SK-N-SH treated with all-trans-retinoic acid at 6 μM for 48 hours (cell line): Measurements from ENCODE around the gene NOTUM.

Experiments
- ATAC-seq: fragments of 200-7000 bp; cut with Tn5 transposase; 3 replicates; pipeline ENCODE4 v1.9.1; 2020; ENCODE audit warnings: mild to moderate bottlenecking, moderate library complexity
- ARNTL ChIP-seq: fragments of 450-650 bp; formaldehyde crosslinking; IDR thresholded peaks from 2 replicates; pipeline ENCODE4 v1.5.0; 2020; ENCODE audit warnings: low read depth, mild to moderate bottlenecking, moderate library complexity, borderline replicate concordance
- BACH2 ChIP-seq: fragments of 250-450 bp; sonication (Bioruptor Pico); IDR thresholded peaks from 2 replicates; pipeline ENCODE4 v1.9.0; 2021; ENCODE audit warnings: mild to moderate bottlenecking, borderline replicate concordance
- GLIS3 ChIP-seq: fragments of 250-450 bp; sonication (Bioruptor Pico); IDR thresholded peaks from 2 replicates; pipeline ENCODE4 v1.5.0; 2020; ENCODE audit warnings: mild to moderate bottlenecking, moderate library complexity
- ISL1 ChIP-seq: fragments of 250-450 bp; sonication (Bioruptor Pico); IDR thresholded peaks from 2 replicates; pipeline ENCODE4 v2.1.2; 2022; ENCODE audit warnings: mild to moderate bottlenecking, moderate library complexity
- OSR1 ChIP-seq: fragments of 250-450 bp; sonication (Bioruptor Pico); IDR thresholded peaks from 2 replicates; pipeline ENCODE4 v1.8.0; 2022; ENCODE audit warnings: moderate library complexity, mild to moderate bottlenecking, inconsistent platforms
- PPARA ChIP-seq: fragments of 250-450 bp; sonication (Bioruptor Pico); IDR thresholded peaks from 2 replicates; pipeline ENCODE4 v1.5.0; 2020; ENCODE audit warnings: mild to moderate bottlenecking, borderline replicate concordance
- RARB ChIP-seq: fragments of 250-450 bp; sonication (Bioruptor Pico); IDR thresholded peaks from 2 replicates; pipeline ENCODE4 v1.8.0; 2021; ENCODE audit warnings: mild to moderate bottlenecking, moderate library complexity
- SNAI2 ChIP-seq: fragments of 250-450 bp; sonication (Bioruptor Pico); IDR thresholded peaks from 2 replicates; pipeline ENCODE4 v1.5.0; 2020; ENCODE audit warnings: mild to moderate bottlenecking, moderate library complexity
- TCF4 ChIP-seq: fragments of 250-450 bp; sonication (Bioruptor Pico); IDR thresholded peaks from 2 replicates; pipeline ENCODE4 v1.8.0; 2021; ENCODE audit warnings: mild to moderate bottlenecking, moderate library complexity, borderline replicate concordance
- TOX ChIP-seq: fragments of 250-450 bp; sonication (Bioruptor Pico); IDR thresholded peaks from 2 replicates; pipeline ENCODE4 v1.8.0; 2021; ENCODE audit warnings: mild to moderate bottlenecking, moderate library complexity, borderline replicate concordance
- ZC3H10 ChIP-seq: fragments of 250-450 bp; sonication (Bioruptor Pico); IDR thresholded peaks from 2 replicates; pipeline ENCODE4 v1.5.1; 2021; ENCODE audit warnings: mild to moderate bottlenecking, moderate library complexity
- ZFP3 ChIP-seq: fragments of 250-450 bp; sonication (Bioruptor Pico); IDR thresholded peaks from 2 replicates; pipeline ENCODE4 v1.5.0; 2020; ENCODE audit warnings: mild to moderate bottlenecking, moderate library complexity
- ZFP30 ChIP-seq: fragments of 450-650 bp; formaldehyde crosslinking; IDR thresholded peaks from 2 replicates; pipeline ENCODE4 v1.5.0; 2022; ENCODE audit warnings: mild to moderate bottlenecking, moderate library complexity
- ZNF565 ChIP-seq: fragments of 450-650 bp; formaldehyde crosslinking; conservative IDR thresholded peaks from 2 replicates; pipeline ENCODE4 v1.5.0; 2020; ENCODE audit warnings: low read depth, mild to moderate bottlenecking, moderate library complexity
- ZNF70 ChIP-seq: fragments of 450-650 bp; formaldehyde crosslinking; IDR thresholded peaks from 2 replicates; pipeline ENCODE4 v1.5.0; 2020; ENCODE audit warnings: mild to moderate bottlenecking, moderate library complexity
- ZNF8 ChIP-seq: fragments of 450-650 bp; formaldehyde crosslinking; IDR thresholded peaks from 2 replicates; pipeline ENCODE4 v1.5.0; 2020; ENCODE audit warnings: mild to moderate bottlenecking, moderate library complexity
- TF ChIP-seq, protein P1 (sequence below): fragments of 250-450 bp; sonication (Bioruptor Pico); IDR thresholded peaks from 2 replicates; pipeline ENCODE4 v1.5.1; 2020; ENCODE audit warnings: low read depth, mild to moderate bottlenecking, moderate library complexity
- TF ChIP-seq, protein P2 (sequence below): fragments of 250-450 bp; sonication (Bioruptor Pico); IDR thresholded peaks from 2 replicates; pipeline ENCODE4 v1.8.0; 2020; ENCODE audit warnings: mild to moderate bottlenecking, moderate library complexity, borderline replicate concordance
- TF ChIP-seq, protein P3 (sequence below): fragments of 250-450 bp; sonication (Bioruptor Pico); IDR thresholded peaks from 2 replicates; pipeline ENCODE4 v1.5.1; 2021; ENCODE audit warnings: mild to moderate bottlenecking, moderate library complexity
- TF ChIP-seq, protein P4 (sequence below): fragments of 250-450 bp; sonication (Bioruptor Pico); IDR thresholded peaks from 2 replicates; pipeline ENCODE4 v1.5.0; 2020; ENCODE audit warnings: mild to moderate bottlenecking, moderate library complexity

Gene NOTUM

DNA sequence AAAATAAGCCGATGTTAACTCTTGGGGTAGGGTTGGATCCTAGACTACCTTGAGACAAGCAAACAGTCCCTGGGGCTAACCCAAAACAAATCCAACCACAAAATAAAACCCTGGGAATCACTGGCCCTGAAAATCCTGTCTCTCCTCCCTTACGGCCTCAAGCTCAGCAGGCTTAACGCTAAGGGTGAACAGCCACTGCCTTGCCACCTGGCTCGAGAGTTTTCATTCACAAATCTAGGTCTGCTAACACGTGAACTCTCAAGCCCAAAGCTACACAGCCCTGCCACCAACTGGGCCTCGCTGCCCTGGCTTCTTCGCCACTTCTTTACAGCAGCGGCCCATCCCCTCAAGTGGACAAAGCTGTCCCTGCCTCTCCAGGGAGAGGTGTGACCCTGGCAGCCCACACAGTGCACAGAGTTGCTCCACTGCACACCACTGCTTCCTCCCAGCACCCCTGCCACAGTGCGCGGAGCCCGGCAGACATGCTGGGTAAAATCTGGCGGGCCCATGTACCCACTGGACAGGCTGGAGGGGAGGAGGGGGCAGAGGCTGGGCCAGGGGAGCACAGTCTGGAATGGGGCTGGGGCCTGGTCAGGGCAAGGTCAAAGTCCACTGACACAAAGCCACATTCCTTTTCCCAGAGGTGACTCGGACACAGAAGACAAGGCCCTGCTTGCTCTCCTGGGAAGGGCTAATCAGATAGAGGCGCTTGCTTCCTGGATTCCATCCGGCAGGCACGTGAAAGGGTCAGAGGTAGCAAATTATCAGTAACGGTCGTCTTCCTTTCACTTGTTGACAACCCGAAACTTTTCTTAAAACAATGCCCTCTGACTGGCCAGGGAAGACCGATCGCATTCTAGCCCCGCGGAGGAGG, 50.8 kb downstream of the NOTUM start (continued):
- no peak for TF ChIP-seq PPARA (CRISPR knock-in tag)
- TF ChIP-seq, protein P1, sequence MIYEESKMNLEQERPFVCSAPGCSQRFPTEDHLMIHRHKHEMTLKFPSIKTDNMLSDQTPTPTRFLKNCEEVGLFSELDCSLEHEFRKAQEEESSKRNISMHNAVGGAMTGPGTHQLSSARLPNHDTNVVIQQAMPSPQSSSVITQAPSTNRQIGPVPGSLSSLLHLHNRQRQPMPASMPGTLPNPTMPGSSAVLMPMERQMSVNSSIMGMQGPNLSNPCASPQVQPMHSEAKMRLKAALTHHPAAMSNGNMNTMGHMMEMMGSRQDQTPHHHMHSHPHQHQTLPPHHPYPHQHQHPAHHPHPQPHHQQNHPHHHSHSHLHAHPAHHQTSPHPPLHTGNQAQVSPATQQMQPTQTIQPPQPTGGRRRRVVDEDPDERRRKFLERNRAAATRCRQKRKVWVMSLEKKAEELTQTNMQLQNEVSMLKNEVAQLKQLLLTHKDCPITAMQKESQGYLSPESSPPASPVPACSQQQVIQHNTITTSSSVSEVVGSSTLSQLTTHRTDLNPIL = no peak
- TF ChIP-seq ZFP3 (CRISPR knock-in tag) = no peak

DNA sequence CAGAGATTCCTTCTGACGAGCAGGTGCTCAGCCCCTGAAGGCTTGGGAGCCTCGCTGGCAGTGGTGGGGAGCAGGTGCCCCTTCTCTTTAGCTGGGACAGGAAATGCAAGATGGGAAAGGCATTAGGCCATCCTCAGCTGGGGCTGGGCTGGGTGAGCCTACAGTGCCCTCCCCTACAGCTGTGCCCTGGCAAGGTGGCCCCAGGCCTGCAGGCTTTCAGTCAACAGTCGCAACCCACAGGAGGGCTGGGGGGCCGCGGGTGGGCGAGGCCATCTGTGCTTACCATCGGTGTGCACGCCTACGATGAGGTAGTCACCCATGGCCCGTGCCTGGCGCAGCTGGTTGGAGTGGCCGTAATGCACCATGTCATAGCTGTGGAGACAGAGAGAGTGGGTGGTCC, 51.8 kb downstream of the NOTUM start:
- TF ChIP-seq ZNF8 (CRISPR knock-in tag) (no peak), ISL1 (CRISPR knock-in tag) (no peak), BACH2 (CRISPR knock-in tag) (no peak), ZFP3 (CRISPR knock-in tag) (no peak), RARB (CRISPR knock-in tag) (no peak), PPARA (CRISPR knock-in tag) (no peak), ZC3H10 (CRISPR knock-in tag) (no peak), ZFP30 (CRISPR knock-in tag) (no peak), GLIS3 (CRISPR knock-in tag) (no peak), ZNF70 (no peak), ZNF565 (CRISPR knock-in tag) (no peak), TOX (CRISPR knock-in tag) (no peak), ARNTL (no peak), OSR1 (CRISPR knock-in tag) (no peak), TCF4 (CRISPR knock-in tag) (no peak), SNAI2 (CRISPR knock-in tag) (no peak)
- TF ChIP-seq, protein P2, sequence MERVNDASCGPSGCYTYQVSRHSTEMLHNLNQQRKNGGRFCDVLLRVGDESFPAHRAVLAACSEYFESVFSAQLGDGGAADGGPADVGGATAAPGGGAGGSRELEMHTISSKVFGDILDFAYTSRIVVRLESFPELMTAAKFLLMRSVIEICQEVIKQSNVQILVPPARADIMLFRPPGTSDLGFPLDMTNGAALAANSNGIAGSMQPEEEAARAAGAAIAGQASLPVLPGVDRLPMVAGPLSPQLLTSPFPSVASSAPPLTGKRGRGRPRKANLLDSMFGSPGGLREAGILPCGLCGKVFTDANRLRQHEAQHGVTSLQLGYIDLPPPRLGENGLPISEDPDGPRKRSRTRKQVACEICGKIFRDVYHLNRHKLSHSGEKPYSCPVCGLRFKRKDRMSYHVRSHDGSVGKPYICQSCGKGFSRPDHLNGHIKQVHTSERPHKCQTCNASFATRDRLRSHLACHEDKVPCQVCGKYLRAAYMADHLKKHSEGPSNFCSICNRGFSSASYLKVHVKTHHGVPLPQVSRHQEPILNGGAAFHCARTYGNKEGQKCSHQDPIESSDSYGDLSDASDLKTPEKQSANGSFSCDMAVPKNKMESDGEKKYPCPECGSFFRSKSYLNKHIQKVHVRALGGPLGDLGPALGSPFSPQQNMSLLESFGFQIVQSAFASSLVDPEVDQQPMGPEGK (CRISPR knock-in tag) = no peak
- TF ChIP-seq, protein P3, sequence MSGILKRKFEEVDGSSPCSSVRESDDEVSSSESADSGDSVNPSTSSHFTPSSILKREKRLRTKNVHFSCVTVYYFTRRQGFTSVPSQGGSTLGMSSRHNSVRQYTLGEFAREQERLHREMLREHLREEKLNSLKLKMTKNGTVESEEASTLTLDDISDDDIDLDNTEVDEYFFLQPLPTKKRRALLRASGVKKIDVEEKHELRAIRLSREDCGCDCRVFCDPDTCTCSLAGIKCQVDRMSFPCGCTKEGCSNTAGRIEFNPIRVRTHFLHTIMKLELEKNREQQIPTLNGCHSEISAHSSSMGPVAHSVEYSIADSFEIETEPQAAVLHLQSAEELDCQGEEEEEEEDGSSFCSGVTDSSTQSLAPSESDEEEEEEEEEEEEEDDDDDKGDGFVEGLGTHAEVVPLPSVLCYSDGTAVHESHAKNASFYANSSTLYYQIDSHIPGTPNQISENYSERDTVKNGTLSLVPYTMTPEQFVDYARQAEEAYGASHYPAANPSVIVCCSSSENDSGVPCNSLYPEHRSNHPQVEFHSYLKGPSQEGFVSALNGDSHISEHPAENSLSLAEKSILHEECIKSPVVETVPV = no peak
- TF ChIP-seq, all 23 proteins: peak for 0
- ATAC-seq = no peak

DNA sequence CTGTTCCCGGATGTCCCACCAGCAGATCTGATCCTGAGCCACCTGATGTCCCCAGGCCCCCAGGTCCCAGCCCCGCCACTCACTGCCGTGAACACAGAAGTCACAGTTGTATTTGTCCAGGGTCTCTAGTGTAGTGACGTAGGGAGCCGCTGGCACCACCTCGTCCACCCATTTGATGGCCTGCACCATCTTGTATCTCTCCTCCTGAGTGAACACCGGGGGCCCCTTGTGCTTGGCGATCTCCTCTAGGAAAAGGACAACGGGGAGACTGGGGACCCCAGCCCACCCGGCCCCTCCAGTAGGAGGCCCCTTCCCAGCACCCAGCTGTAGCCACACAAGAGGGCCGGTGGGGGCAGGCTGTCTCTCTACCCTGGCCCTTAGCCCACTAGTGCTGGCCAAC, 52.2 kb downstream of the NOTUM start:
- ATAC-seq = no peak
- no peak for TF ChIP-seq ZFP30 (CRISPR knock-in tag)
- no peak for TF ChIP-seq GLIS3 (CRISPR knock-in tag)
- TF ChIP-seq, protein P2 (CRISPR knock-in tag) = no peak
- TF ChIP-seq, protein P4, sequence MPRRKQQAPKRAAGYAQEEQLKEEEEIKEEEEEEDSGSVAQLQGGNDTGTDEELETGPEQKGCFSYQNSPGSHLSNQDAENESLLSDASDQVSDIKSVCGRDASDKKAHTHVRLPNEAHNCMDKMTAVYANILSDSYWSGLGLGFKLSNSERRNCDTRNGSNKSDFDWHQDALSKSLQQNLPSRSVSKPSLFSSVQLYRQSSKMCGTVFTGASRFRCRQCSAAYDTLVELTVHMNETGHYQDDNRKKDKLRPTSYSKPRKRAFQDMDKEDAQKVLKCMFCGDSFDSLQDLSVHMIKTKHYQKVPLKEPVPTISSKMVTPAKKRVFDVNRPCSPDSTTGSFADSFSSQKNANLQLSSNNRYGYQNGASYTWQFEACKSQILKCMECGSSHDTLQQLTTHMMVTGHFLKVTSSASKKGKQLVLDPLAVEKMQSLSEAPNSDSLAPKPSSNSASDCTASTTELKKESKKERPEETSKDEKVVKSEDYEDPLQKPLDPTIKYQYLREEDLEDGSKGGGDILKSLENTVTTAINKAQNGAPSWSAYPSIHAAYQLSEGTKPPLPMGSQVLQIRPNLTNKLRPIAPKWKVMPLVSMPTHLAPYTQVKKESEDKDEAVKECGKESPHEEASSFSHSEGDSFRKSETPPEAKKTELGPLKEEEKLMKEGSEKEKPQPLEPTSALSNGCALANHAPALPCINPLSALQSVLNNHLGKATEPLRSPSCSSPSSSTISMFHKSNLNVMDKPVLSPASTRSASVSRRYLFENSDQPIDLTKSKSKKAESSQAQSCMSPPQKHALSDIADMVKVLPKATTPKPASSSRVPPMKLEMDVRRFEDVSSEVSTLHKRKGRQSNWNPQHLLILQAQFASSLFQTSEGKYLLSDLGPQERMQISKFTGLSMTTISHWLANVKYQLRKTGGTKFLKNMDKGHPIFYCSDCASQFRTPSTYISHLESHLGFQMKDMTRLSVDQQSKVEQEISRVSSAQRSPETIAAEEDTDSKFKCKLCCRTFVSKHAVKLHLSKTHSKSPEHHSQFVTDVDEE (CRISPR knock-in tag) = no peak
- TF ChIP-seq SNAI2 (CRISPR knock-in tag) = no peak
- TF ChIP-seq, protein P3 = no peak
- TF ChIP-seq, protein P1 = no peak
- no peak for TF ChIP-seq ISL1 (CRISPR knock-in tag)
